H54 (cell line): ENCODE results near the gene ZNF423.

Experiments
- DNase-seq: peaks from one replicate; pipeline ENCODE4 v3.0.0; 2011; ENCODE audit warnings: low spot score, mixed read lengths; ENCODE audit not compliant: insufficient read length
- FAIRE-seq: peaks from 3 replicates; lab custom pipeline; 2011; peaks lifted over from hg19 to GRCh38; lab: Jason Lieb, UNC
- POLR2A ChIP-seq: IDR thresholded peaks from 2 replicates; pipeline ENCODE4 v1.6.1; 2011; ENCODE audit warnings: low read depth, mild to moderate bottlenecking, low read length

ZNF423 gene

DNA sequence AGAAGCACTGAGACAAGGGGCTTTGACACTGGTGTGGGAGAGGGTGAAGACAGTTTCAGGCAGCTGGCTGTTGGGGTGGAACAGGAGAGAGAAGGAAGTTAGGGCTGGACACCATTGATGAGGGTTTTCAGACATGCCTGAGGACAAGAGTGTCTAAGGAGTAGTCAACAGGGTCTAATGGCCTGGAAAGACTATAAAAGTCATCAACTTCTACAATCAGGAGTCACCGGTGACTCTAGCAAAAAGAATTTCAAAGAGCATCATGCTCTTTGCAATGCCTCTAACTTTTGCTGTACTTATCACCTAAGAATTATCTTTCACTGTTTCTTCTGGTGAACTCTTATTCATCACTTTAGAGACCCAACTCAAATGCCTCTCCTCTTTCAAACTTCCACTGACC is 268.4 kb downstream of the ZNF423 start:
- no peak for FAIRE-seq
- TF ChIP-seq POLR2A: no peak
- DNase-seq: no peak

DNA sequence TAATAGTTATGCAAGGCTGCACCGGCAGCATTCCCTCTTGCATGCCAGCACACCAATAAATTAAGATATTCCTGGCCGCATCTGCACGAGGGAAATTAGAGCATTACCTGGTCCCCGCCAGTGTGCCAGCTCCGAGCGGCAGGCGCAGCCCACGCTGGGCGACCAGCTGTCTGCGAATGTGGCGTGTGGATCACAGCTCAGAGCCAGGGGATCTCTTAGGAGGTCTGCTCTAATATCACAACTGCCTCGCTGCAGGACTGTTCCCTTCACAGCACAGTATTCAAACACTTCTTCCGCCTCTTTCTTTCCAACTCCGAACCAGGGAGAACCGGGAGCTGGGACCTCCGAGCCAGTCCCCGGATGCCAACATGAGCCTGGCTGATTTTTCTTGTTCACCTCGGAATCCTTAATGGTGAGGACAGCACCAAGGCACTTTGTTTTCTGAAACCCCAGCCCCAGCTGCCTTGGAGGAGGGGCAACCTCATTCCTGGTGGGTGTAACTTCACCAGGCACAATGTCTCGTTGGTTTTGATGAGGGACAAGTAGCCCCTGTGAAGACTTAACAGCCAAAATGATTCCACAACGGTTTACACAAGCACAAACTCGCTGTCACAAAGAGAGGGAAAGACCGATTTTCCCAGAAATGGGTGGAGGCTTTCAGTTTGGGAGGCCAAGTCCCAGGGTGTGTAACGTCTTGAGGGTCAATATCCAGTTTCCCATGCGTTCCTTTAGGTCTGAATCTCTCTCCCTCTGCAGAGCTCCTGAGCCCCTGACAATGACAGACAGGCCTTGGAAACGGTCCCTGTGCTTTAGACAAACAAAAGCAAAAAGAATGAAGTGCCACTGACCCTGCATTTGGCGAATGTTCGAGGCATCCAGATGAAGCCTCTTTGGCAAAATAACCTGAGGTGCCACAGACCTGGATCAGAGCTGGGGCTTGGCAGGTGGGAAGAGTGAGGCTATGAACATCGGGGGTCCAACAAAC is 269.2 kb downstream of the ZNF423 start:
- DNase-seq: no peak
- FAIRE-seq: no peak
- TF ChIP-seq POLR2A: no peak

- FAIRE-seq (no peak), DNase-seq (no peak)
- no peak for TF ChIP-seq POLR2A
Observed at GRCh38 chr16:49585143-49585832, 270.6 kb downstream of the ZNF423 start.

DNA sequence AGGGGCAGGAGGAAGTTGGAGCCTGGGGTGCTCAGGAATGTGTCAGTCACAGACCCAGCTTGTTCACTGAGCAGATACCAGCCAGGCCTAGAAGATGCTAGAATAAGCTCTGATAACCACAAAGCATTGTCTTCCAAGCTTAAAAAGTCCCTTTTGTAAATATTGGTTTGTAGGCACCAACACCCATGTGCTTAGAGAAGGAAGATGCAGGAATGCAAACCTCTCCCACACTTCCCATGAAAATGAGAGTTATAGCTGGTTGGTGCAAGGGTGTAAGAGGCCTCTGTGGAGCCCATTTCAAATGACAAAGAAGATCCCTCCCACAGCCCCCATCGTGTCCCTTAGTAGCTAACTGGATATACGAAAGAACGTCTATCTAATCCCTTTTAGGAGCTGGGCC is 272.0 kb downstream of the ZNF423 start:
- no peak for TF ChIP-seq POLR2A
- no peak for DNase-seq
- no peak for FAIRE-seq

GRCh38 chr16:49581630-49582298 is 274.1 kb downstream of the ZNF423 start:
- no peak for TF ChIP-seq POLR2A
- no peak for DNase-seq
- no peak for FAIRE-seq

GRCh38 chr16:49580751-49581303 is 275.1 kb downstream of the ZNF423 start:
- DNase-seq (no peak), FAIRE-seq (no peak)

DNA sequence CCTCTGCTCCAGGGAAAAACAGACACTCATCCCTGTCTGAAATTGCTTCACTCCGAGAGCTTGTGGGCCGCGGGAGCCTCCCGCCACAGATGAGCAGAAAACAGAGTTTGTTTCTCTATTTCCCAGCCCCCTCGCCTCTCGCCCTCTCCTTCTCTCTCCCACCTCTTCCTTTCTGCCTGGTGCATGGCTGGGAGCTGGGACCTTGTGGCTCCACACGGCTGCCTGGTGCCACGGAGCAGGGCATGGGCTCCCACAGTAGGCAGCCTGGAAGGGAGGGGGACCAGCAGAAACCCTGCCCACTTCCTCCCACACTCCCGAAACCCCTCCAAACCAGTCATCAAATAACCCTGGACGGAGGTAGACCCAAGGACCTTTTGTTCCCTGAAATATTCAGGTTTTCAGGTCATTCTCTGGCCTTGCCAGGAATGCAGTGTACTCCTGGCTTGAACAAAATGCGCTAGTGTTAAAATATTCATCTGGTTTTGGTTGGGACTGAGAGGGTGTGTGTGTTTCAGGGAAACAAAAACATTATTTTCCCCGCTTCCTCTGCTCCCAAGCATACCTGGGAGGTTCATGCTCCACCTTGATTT is 277.4 kb downstream of the ZNF423 start:
- no peak for FAIRE-seq
- no peak for DNase-seq
- TF ChIP-seq POLR2A: no peak

More at GRCh38 chr16:49580751-49581303, 275.1 kb downstream of the ZNF423 start:
- TF ChIP-seq POLR2A: no peak

GRCh38 chr16:49578018-49578417 is 277.9 kb downstream of the ZNF423 start:
- TF ChIP-seq POLR2A: no peak
- FAIRE-seq: no peak
- no peak for DNase-seq

DNA sequence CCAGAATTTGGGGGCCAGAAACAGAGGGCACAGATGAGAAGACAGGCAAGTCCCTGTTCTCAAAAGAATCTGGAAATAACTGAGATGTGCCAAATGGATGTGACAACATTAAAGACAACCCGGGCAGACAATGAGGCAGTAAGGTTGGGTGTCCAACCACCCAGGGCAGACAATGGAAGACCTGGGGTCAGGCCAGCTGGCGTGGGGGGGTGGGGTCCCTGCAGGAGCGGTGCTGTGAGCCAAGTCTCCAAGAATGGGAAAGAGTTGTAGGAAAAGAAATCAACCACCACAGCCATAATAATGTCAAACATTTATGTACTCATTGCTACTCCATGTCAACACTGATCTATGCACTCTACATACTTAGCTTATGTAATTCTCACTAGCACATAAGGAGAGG is 279.0 kb downstream of the ZNF423 start:
- DNase-seq (no peak), FAIRE-seq (no peak)
- TF ChIP-seq POLR2A: no peak

GRCh38 chr16:49576173-49576494 is 279.8 kb downstream of the ZNF423 start:
- FAIRE-seq: no peak
- TF ChIP-seq POLR2A: no peak
- DNase-seq: no peak

DNA sequence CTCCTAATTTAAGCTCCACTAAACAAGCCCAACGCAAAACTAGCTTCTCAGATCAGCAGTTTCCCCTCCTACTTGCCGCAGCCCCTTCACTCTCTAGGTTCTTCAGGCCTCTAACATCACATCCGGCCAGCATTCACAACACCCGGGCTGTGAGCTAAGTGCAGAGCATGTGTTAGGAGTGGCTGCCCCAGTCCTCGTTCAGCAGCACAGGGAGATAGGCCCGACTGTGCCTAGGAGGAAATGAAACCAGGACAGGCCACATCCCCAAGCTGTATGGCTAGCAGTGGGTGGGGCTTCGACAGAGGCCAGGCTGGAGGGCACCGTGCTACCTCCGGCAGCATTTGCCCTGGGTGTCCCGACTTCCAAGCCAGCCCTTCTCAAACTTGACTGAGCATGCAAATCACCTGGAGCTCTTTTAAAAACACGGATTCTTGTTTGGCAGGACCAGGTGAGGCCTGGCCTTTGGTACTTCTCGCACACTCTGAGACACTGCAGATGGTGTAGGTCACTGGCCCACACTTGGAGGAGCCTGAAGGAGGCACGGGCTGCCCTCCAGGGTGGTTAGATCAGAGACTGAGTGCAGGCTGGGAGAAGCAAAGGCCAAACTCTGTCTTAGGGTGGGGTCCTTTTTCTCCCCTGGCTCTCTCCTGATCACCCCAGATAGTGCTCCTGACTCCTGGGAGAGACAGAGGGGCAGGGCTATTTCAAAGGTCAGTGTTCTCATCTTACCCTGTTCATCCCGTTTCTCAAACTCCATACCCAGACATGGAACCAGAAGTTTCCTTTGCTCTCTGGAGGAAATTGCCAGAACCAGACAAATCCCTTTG is 280.4 kb downstream of the ZNF423 start:
- DNase-seq (no peak), FAIRE-seq (no peak)
- TF ChIP-seq POLR2A: no peak

DNA sequence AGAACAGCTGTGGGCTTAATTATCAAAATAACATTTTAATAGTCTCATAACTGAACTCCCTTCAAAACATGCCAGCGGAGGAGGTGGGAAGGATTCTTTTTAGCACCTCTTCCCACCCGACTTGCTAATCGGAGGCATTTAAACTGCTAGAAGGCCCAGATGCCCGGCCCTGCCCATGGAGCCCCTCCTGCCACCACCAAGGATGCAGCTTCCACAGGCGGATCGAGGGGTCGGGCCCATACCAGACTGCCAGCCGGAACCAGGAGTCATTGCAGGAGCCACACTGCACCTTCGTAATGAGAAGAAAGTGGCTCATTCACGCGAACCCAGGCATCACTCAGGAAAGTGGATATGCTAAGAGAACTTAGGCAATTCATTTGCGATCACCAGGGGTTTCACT is 281.1 kb downstream of the ZNF423 start:
- FAIRE-seq: no peak
- no peak for DNase-seq
- no peak for TF ChIP-seq POLR2A

DNA sequence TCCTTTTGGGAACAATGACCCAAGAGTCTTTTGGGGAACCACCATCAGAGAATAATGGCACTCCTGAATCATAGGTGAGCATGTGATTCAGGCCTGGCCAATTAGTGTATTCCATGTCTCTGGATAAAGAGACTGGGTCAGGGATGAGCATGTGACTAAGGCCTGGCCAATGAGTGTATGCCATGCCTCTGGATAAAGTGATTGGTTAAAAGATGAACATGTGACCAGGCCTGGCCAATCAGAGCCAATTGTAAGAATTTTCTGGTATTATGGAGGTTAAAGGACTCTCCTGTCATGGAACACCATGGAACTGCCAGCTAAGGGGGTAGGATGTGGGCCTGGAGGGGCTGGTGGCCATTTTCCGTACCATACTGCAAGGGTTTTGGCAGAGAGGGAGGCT is 288.0 kb downstream of the ZNF423 start:
- no peak for TF ChIP-seq POLR2A
- DNase-seq (no peak), FAIRE-seq (no peak)
